Endothelial cell of umbilical vein (primary cell): ENCODE measurements around the gene STMN3. TPM values are rescaled to one million over a fixed set of nuclear protein-coding genes. Genes with fewer than 3 reads are reported as not detected.

ENCODE experiments used
- BruUV-seq: library from RNA; stranded (reverse); fragments of 400-500 nt; replicated peaks from 2 replicates; lab custom pipeline; 2021; lab: Mats Ljungman, UMichigan
- CTCF ChIA-PET: fragments of 300-600, 350-600 bp; sonication (Branson Sonifier 250); formaldehyde crosslinking; loops from one replicate; lab custom pipeline; 2021; ENCODE audit warnings: antibody characterized with exemption, inconsistent platforms; lab: Charles Lee
- POLR2A ChIA-PET: fragments of 300-600, 350-600 bp; sonication (Branson Sonifier 250); formaldehyde crosslinking; loops from one replicate; lab custom pipeline; 2021; ENCODE audit warnings: antibody characterized with exemption, inconsistent platforms; lab: Charles Lee
- DNase-seq: peaks from one replicate; pipeline ENCODE4 v3.0.0-alpha.2; 2011; ENCODE audit warnings: low read depth, low spot score
- FAIRE-seq: peaks from 2 replicates; lab custom pipeline; 2011; peaks lifted over from hg19 to GRCh38; lab: Jason Lieb, UNC
- H2AFZ ChIP-seq: 2 replicates; pipeline ENCODE4 v1.6.0; 2012; ENCODE audit warnings: low read depth, low read length, control low read depth, inconsistent platforms
- H3K27ac ChIP-seq: 2 replicates; pipeline ENCODE4 v1.5.1; 2011; ENCODE audit warnings: low read depth, mild to moderate bottlenecking, control low read depth, low read length, moderate library complexity; ENCODE audit not compliant: insufficient read depth
- H3K27me3 ChIP-seq, 2 experiments: 2 replicates each; pipeline versions ENCODE4 v1.6.0 to v1.6.1; 2011; ENCODE audit warnings: low read length in 2 of 2, mixed read lengths in 1 of 2; ENCODE audit not compliant: control insufficient read depth in 2 of 2, insufficient read depth in 2 of 2
- H3K36me3 ChIP-seq, 2 experiments: 2 replicates in 1 of 2; 3 replicates in 1 of 2; pipeline ENCODE4 v1.5.1; 2011; ENCODE audit warnings: low read length in 2 of 2, mild to moderate bottlenecking in 1 of 2, moderate library complexity in 1 of 2; ENCODE audit not compliant: control insufficient read depth in 2 of 2, insufficient read depth in 2 of 2; ENCODE audit errors: extremely low read depth in 1 of 2
- H3K4me1 ChIP-seq: 3 replicates; pipeline ENCODE4 v1.5.1; 2011; ENCODE audit warnings: mild to moderate bottlenecking, low read length; ENCODE audit not compliant: control insufficient read depth, insufficient read depth; ENCODE audit errors: extremely low read depth
- H3K4me2 ChIP-seq: 2 replicates; pipeline ENCODE4 v1.6.1; 2011; ENCODE audit warnings: low read length, control low read depth, mixed read lengths; ENCODE audit not compliant: insufficient read depth
- H3K4me3 ChIP-seq, 3 experiments: fragments of 200-600 bp in 1 of 3; sonication (generic), shearing (Covaris generic) in 1 of 3; replicated peaks in 1 of 3; 2 replicates each; pipeline ENCODE4 v1.5.1; 2011 to 2016; ENCODE audit warnings: control low read depth in 3 of 3, low read length in 3 of 3, mild to moderate bottlenecking in 2 of 3, inconsistent platforms in 1 of 3, low read depth in 1 of 3, moderate library complexity in 1 of 3; ENCODE audit not compliant: insufficient read depth in 1 of 3
- H3K79me2 ChIP-seq: 2 replicates; pipeline ENCODE4 v1.6.0; 2012; ENCODE audit warnings: low read length, inconsistent platforms; ENCODE audit not compliant: control insufficient read depth, insufficient read depth
- H3K9ac ChIP-seq: replicated peaks from 2 replicates; pipeline ENCODE3; 2011; ENCODE audit warnings: low read length, control low read depth; ENCODE audit not compliant: insufficient read depth; ENCODE audit errors: extremely low read depth
- H3K9me1 ChIP-seq: replicated peaks from 3 replicates; pipeline ENCODE4 v1.6.0; 2011; ENCODE audit warnings: mild to moderate bottlenecking, low read length; ENCODE audit not compliant: control insufficient read depth, insufficient read depth; ENCODE audit errors: extremely low read depth
- H3K9me3 ChIP-seq: replicated peaks from 2 replicates; pipeline ENCODE4 v1.5.1; 2012; ENCODE audit warnings: low read length, inconsistent platforms; ENCODE audit not compliant: control insufficient read depth, insufficient read depth
- H4K20me1 ChIP-seq: replicated peaks from 2 replicates; pipeline ENCODE3; 2011; ENCODE audit warnings: mild to moderate bottlenecking, low read length; ENCODE audit not compliant: control insufficient read depth, insufficient read depth; ENCODE audit errors: extremely low read depth
- EZH2 ChIP-seq: IDR thresholded peaks from 2 replicates; pipeline ENCODE4 v1.6.1; 2012; ENCODE audit warnings: borderline replicate concordance, low read depth, mild to moderate bottlenecking, moderate library complexity, low read length, inconsistent platforms; ENCODE audit not compliant: severe bottlenecking
- FOS ChIP-seq: IDR thresholded peaks from 2 replicates; pipeline ENCODE4 v1.6.1; 2011; ENCODE audit warnings: mild to moderate bottlenecking, low read length, moderate library complexity, borderline replicate concordance; ENCODE audit not compliant: insufficient read depth
- GATA2 ChIP-seq: IDR thresholded peaks from 2 replicates; pipeline ENCODE4 v1.7.0; 2011; ENCODE audit warnings: low read depth, mild to moderate bottlenecking, moderate library complexity, mixed read lengths, low read length; ENCODE audit not compliant: insufficient read length, insufficient read depth
- JUN ChIP-seq: IDR thresholded peaks from 2 replicates; pipeline ENCODE4 v1.6.1; 2011; ENCODE audit warnings: borderline replicate concordance, low read depth; ENCODE audit not compliant: insufficient read length, insufficient read depth
- MYC ChIP-seq: IDR thresholded peaks from one replicate; pipeline ENCODE4 v1.6.1; 2011; ENCODE audit warnings: mild to moderate bottlenecking, low read depth, low read length
- POLR2A ChIP-seq: IDR thresholded peaks from 2 replicates; pipeline ENCODE4 v1.6.1; 2012; ENCODE audit warnings: low read depth, mild to moderate bottlenecking, control low read depth, low read length
- POLR2AphosphoS5 ChIP-seq: IDR thresholded peaks from 2 replicates; pipeline ENCODE4 v1.6.1; 2012; ENCODE audit warnings: low read depth, mild to moderate bottlenecking, control low read depth, low read length, moderate library complexity; ENCODE audit not compliant: insufficient read depth
- dilution Hi-C: fragments of 300-500 bp; cut with MboI; formaldehyde crosslinking; loops from one replicate; pipeline ENCODE4 v1.15.0; 2019; ENCODE audit warnings: low sequenced_read_pairs; ENCODE audit not compliant: extremely low pct_ligation_motif_present
- intact Hi-C: fragments of 100-400 bp; cut with micrococcal nuclease; formaldehyde crosslinking; loops from one replicate; pipeline ENCODE4 v1.10.0; 2022
- polyA plus RNA-seq, 4 experiments: library from polyadenylated mRNA; depleted of rRNA in 3 of 4; stranded (reverse) in 3 of 4; unstranded in 1 of 4; fragments of >200 nt; gene quantifications; 2 replicates each; pipeline versions ENCODE4 v1.2.1 to v1.2.3, GENCODE V29; 2011 to 2012; ENCODE audit warnings: missing spikeins in 1 of 4
- total RNA-seq: library from RNA; stranded (reverse); gene quantifications from 2 replicates; pipeline ENCODE4 v1.2.3, GENCODE V29; 2021
- TF ChIP-seq, protein P1 (sequence below): IDR thresholded peaks from 2 replicates; pipeline ENCODE4 v1.6.1; 2011; ENCODE audit not compliant: insufficient read depth, insufficient read length
- TF ChIP-seq, protein P2 (sequence below), 2 donors: IDR thresholded peaks; 1 replicate in 1 of 2; 2 replicates in 1 of 2; pipeline ENCODE4 v1.5.1; 2011; ENCODE audit warnings: low read length in 2 of 2, mild to moderate bottlenecking in 2 of 2, moderate library complexity in 2 of 2, control low read depth in 1 of 2, inconsistent platforms in 1 of 2, low read depth in 1 of 2; ENCODE audit not compliant: insufficient read depth in 1 of 2; ENCODE audit errors: extremely low read depth in 1 of 2

STMN3 gene
- total and polyA plus RNA-seq, 2 donors (not counting 3 experiments of a cell fraction or from before 2014, with no cell fraction given), result 1.7 to 4.7 TPM

DNA sequence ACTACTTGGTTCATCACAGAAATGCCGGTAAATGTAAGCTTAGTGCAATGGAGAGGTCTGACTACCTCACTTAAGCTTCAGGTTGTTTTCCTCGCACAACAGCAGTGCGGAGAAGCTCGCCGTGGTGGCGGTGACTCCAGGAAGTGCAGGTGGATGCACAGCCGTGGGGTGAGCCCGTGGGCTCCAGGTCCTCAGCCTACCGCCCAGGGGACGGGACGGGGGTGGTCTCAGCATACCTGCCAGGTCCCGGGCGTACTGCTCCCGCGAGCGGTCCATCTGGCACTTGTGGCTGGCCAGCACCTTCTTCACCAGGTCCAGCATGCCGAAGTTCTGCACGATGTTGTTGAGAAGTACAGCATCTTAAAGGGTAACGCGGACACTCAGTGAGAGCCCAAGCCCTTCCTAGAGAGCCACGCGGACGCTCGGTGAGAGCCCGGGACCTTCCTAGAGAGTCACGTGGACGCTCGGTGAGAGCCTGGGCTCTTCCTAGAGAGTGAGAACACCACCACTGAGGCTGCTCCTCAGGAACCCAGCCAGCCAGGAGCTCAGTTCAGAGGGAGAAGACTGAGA is 61.4 kb downstream of the STMN3 start:
- H3K9me3 ChIP-seq, result no peaks in the 10 kb centered on the region
- dilution Hi-C loops, result no loop called here
- CTCF ChIA-PET, result interaction anchor here (0.6 kb wide), 1 partner anchor 145 kb away, joined by 3 read pairs; the partner anchor contains the start of gene LIME1
- no peaks in the 10 kb centered on the region for H3K9me1 ChIP-seq
- H3K36me3 ChIP-seq, result peaks cover 0 to 43% of the 10 kb centered on the region in 2 experiments
- H3K4me1 ChIP-seq, result no peaks in the 10 kb centered on the region
- no peaks in the 10 kb centered on the region for H3K27me3 ChIP-seq
- H2AFZ ChIP-seq, result no peak overlapping the region
- BruUV-seq, result no TSS peak
- H4K20me1 ChIP-seq, result no peaks in the 10 kb centered on the region
- POLR2A ChIA-PET, result interaction anchor here (0.7 kb wide), 1 partner anchor 435 kb away, joined by 3 read pairs; no protein-coding TSS in a partner anchor
- no peak overlapping the region for H3K4me2 ChIP-seq
- no peak overlapping the region for H3K27ac ChIP-seq
- DNase-seq, result no peak
- no peak for FAIRE-seq
- TF ChIP-seq POLR2A (no peak), POLR2AphosphoS5 (no peak), FOS (no peak), MYC (no peak), JUN (no peak), EZH2 (no peak), GATA2 (no peak)
- TF ChIP-seq, protein P1, sequence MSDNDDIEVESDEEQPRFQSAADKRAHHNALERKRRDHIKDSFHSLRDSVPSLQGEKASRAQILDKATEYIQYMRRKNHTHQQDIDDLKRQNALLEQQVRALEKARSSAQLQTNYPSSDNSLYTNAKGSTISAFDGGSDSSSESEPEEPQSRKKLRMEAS, result no peak
- TF ChIP-seq, protein P2, sequence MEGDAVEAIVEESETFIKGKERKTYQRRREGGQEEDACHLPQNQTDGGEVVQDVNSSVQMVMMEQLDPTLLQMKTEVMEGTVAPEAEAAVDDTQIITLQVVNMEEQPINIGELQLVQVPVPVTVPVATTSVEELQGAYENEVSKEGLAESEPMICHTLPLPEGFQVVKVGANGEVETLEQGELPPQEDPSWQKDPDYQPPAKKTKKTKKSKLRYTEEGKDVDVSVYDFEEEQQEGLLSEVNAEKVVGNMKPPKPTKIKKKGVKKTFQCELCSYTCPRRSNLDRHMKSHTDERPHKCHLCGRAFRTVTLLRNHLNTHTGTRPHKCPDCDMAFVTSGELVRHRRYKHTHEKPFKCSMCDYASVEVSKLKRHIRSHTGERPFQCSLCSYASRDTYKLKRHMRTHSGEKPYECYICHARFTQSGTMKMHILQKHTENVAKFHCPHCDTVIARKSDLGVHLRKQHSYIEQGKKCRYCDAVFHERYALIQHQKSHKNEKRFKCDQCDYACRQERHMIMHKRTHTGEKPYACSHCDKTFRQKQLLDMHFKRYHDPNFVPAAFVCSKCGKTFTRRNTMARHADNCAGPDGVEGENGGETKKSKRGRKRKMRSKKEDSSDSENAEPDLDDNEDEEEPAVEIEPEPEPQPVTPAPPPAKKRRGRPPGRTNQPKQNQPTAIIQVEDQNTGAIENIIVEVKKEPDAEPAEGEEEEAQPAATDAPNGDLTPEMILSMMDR (IDR thresholded peaks at IDR 0.05; ENCODE audit: extremely low read depth in 1 of 2, insufficient read depth in 1 of 2, low read depth in 1 of 2, low read length in 2 of 2), result no peak
- H3K9ac ChIP-seq, result no peak overlapping the region
- intact Hi-C loops, result loop anchor here (10.0 kb wide), 1 partner anchor 427 kb away; no protein-coding TSS in a partner anchor
- H3K79me2 ChIP-seq, result no peaks in the 10 kb centered on the region
- no peak overlapping the region for H3K4me3 ChIP-seq
